ENCODE results near the gene SH3PXD2A. TPM values are rescaled to one million over a fixed set of nuclear protein-coding genes. Genes with fewer than 3 reads are reported as not detected.

Gene SH3PXD2A
- total and polyA plus RNA-seq, 9 donors = 33.2 to 95.0 (median 73.9) TPM

- Histone ChIP-seq H3K4me3 (ENCODE audit: low read length) (no peak overlapping the region), H3K27me3 (ENCODE audit: control insufficient read depth, insufficient read depth, low read length) (peaks cover 9% of the 10 kb centered on the region), H3K4me1 (ENCODE audit: control insufficient read depth, insufficient read depth, low read length) (peaks cover 31% of the 10 kb centered on the region), H3K36me3 (ENCODE audit: control insufficient read depth, insufficient read depth, low read length) (no peaks in the 10 kb centered on the region), H3K9me3 (replicated peaks; ENCODE audit: control insufficient read depth, low read depth, low read length) (peaks cover 2% of the 10 kb centered on the region), H3K27ac (ENCODE audit: low read length) (no peak overlapping the region)
- WGBS (ENCODE audit: insufficient coverage) = 50% methylated on average over 9 of the region's 9 CpGs
- DNase-seq = no peak
Measured at GRCh38 chr10:103558911-103559310, 296.5 kb downstream of the SH3PXD2A start.

GRCh38 chr10:103557455-103557854, 297.9 kb downstream of the SH3PXD2A start:
- no peak for DNase-seq
- H3K36me3 ChIP-seq (ENCODE audit: control insufficient read depth, insufficient read depth, low read length) = no peaks in the 10 kb centered on the region
- peaks cover 31% of the 10 kb centered on the region for H3K4me1 ChIP-seq (ENCODE audit: control insufficient read depth, insufficient read depth, low read length)
- H3K27me3 ChIP-seq (ENCODE audit: control insufficient read depth, insufficient read depth, low read length) = peaks cover 9% of the 10 kb centered on the region
- no peak overlapping the region for H3K27ac ChIP-seq (ENCODE audit: low read length)
- WGBS (ENCODE audit: insufficient coverage) = 86% methylated on average over 3 of the region's 10 CpGs
- no peak overlapping the region for H3K4me3 ChIP-seq (ENCODE audit: low read length)
- peaks cover 2% of the 10 kb centered on the region for H3K9me3 ChIP-seq (replicated peaks; ENCODE audit: control insufficient read depth, low read depth, low read length)

GRCh38 chr10:103556383-103557007, 298.9 kb downstream of the SH3PXD2A start:
- no peaks in the 10 kb centered on the region for H3K36me3 ChIP-seq (ENCODE audit: control insufficient read depth, insufficient read depth, low read length)
- no peak for DNase-seq
- WGBS (ENCODE audit: insufficient coverage) = 82% methylated on average over 12 of the region's 12 CpGs
- peak overlapping the region; percentile 53 for H3K27ac ChIP-seq (ENCODE audit: low read length)
- H3K4me3 ChIP-seq (ENCODE audit: low read length) = no peak overlapping the region
- peaks cover 9% of the 10 kb centered on the region for H3K27me3 ChIP-seq (ENCODE audit: control insufficient read depth, insufficient read depth, low read length)
- H3K4me1 ChIP-seq (ENCODE audit: control insufficient read depth, insufficient read depth, low read length) = peaks cover 37% of the 10 kb centered on the region
- peaks cover 2% of the 10 kb centered on the region for H3K9me3 ChIP-seq (replicated peaks; ENCODE audit: control insufficient read depth, low read depth, low read length)

GRCh38 chr10:103555712-103556111, 299.7 kb downstream of the SH3PXD2A start:
- peaks cover 37% of the 10 kb centered on the region for H3K4me1 ChIP-seq (ENCODE audit: control insufficient read depth, insufficient read depth, low read length)
- WGBS (ENCODE audit: insufficient coverage) = 70% methylated on average over 9 of the region's 11 CpGs
- peaks cover 9% of the 10 kb centered on the region for H3K27me3 ChIP-seq (ENCODE audit: control insufficient read depth, insufficient read depth, low read length)
- peak overlapping the region; percentile 42 for H3K4me3 ChIP-seq (ENCODE audit: low read length)
- H3K27ac ChIP-seq (ENCODE audit: low read length) = no peak overlapping the region
- DNase-seq = no peak
- no peaks in the 10 kb centered on the region for H3K9me3 ChIP-seq (replicated peaks; ENCODE audit: control insufficient read depth, low read depth, low read length)
- H3K36me3 ChIP-seq (ENCODE audit: control insufficient read depth, insufficient read depth, low read length) = no peaks in the 10 kb centered on the region

- Histone ChIP-seq H3K27ac (ENCODE audit: low read length) (no peak overlapping the region), H3K4me3 (ENCODE audit: low read length) (peak overlapping the region; percentile 42), H3K27me3 (ENCODE audit: control insufficient read depth, insufficient read depth, low read length) (peaks cover 9% of the 10 kb centered on the region), H3K36me3 (ENCODE audit: control insufficient read depth, insufficient read depth, low read length) (no peaks in the 10 kb centered on the region), H3K4me1 (ENCODE audit: control insufficient read depth, insufficient read depth, low read length) (peaks cover 42% of the 10 kb centered on the region), H3K9me3 (replicated peaks; ENCODE audit: control insufficient read depth, low read depth, low read length) (no peaks in the 10 kb centered on the region)
- no peak for DNase-seq
- WGBS (ENCODE audit: insufficient coverage) = 1% methylated on average over 8 of the region's 18 CpGs
Measured at GRCh38 chr10:103555325-103555649, 300.1 kb downstream of the SH3PXD2A start.

GRCh38 chr10:103554488-103555324, 300.7 kb downstream of the SH3PXD2A start:
- 2% methylated on average over 35 of the region's 44 CpGs for WGBS (ENCODE audit: insufficient coverage)
- peak; percentile 86 for DNase-seq
- peak overlapping the region; percentile 42 for H3K4me3 ChIP-seq (ENCODE audit: low read length)
- H3K27ac ChIP-seq (ENCODE audit: low read length) = no peak overlapping the region
- H3K27me3 ChIP-seq (ENCODE audit: control insufficient read depth, insufficient read depth, low read length) = peaks cover 9% of the 10 kb centered on the region
- H3K9me3 ChIP-seq (replicated peaks; ENCODE audit: control insufficient read depth, low read depth, low read length) = no peaks in the 10 kb centered on the region
- H3K4me1 ChIP-seq (ENCODE audit: control insufficient read depth, insufficient read depth, low read length) = peaks cover 48% of the 10 kb centered on the region
- H3K36me3 ChIP-seq (ENCODE audit: control insufficient read depth, insufficient read depth, low read length) = no peaks in the 10 kb centered on the region

- Histone ChIP-seq H3K4me3 (ENCODE audit: low read length) (no peak overlapping the region), H3K9me3 (replicated peaks; ENCODE audit: control insufficient read depth, low read depth, low read length) (no peaks in the 10 kb centered on the region), H3K27ac (ENCODE audit: low read length) (no peak overlapping the region), H3K36me3 (ENCODE audit: control insufficient read depth, insufficient read depth, low read length) (no peaks in the 10 kb centered on the region), H3K4me1 (ENCODE audit: control insufficient read depth, insufficient read depth, low read length) (peaks cover 52% of the 10 kb centered on the region), H3K27me3 (ENCODE audit: control insufficient read depth, insufficient read depth, low read length) (peaks cover 9% of the 10 kb centered on the region)
- WGBS (ENCODE audit: insufficient coverage) = 63% methylated on average over 7 of the region's 8 CpGs
- DNase-seq = no peak
Measured at GRCh38 chr10:103553743-103554487, 301.5 kb downstream of the SH3PXD2A start.

GRCh38 chr10:103552856-103553742, 302.3 kb downstream of the SH3PXD2A start:
- Histone ChIP-seq H3K4me3 (ENCODE audit: low read length) (no peak overlapping the region), H3K27ac (ENCODE audit: low read length) (no peak overlapping the region), H3K4me1 (ENCODE audit: control insufficient read depth, insufficient read depth, low read length) (peaks cover 60% of the 10 kb centered on the region), H3K36me3 (ENCODE audit: control insufficient read depth, insufficient read depth, low read length) (no peaks in the 10 kb centered on the region), H3K9me3 (replicated peaks; ENCODE audit: control insufficient read depth, low read depth, low read length) (no peaks in the 10 kb centered on the region), H3K27me3 (ENCODE audit: control insufficient read depth, insufficient read depth, low read length) (peaks cover 9% of the 10 kb centered on the region)
- no peak for DNase-seq
- WGBS (ENCODE audit: insufficient coverage) = 83% methylated on average over 19 of the region's 20 CpGs

GRCh38 chr10:103551619-103552602, 303.5 kb downstream of the SH3PXD2A start:
- peaks cover 65% of the 10 kb centered on the region for H3K4me1 ChIP-seq (ENCODE audit: control insufficient read depth, insufficient read depth, low read length)
- 40% methylated on average over 7 of the region's 10 CpGs for WGBS (ENCODE audit: insufficient coverage)
- H3K27me3 ChIP-seq (ENCODE audit: control insufficient read depth, insufficient read depth, low read length) = peaks cover 9% of the 10 kb centered on the region
- no peak overlapping the region for H3K27ac ChIP-seq (ENCODE audit: low read length)
- DNase-seq = peak; percentile 58
- H3K4me3 ChIP-seq (ENCODE audit: low read length) = no peak overlapping the region
- no peaks in the 10 kb centered on the region for H3K9me3 ChIP-seq (replicated peaks; ENCODE audit: control insufficient read depth, low read depth, low read length)
- H3K36me3 ChIP-seq (ENCODE audit: control insufficient read depth, insufficient read depth, low read length) = no peaks in the 10 kb centered on the region

All from muscle of leg (tissue), 11 donors.